ENCODE measurements around the gene KLHL6.

KLHL6 gene

GRCh38 chr3:183551930-183552329 is 3.6 kb downstream of the KLHL6 start:
- peak; percentile 55 for DNase-seq (ENCODE audit: low spot score)
- peaks cover 31% of the 10 kb centered on the region for H3K36me3 Mint-ChIP-seq (ENCODE audit: low read depth)
- peaks cover 59% of the 10 kb centered on the region for H3K4me1 Mint-ChIP-seq (ENCODE audit: low read depth)
- no peak overlapping the region for H3K27ac Mint-ChIP-seq
- no peaks in the 10 kb centered on the region for H3K9me3 Mint-ChIP-seq
- H3K4me3 Mint-ChIP-seq, result peak overlapping the region; percentile 83
- no peaks in the 10 kb centered on the region for H3K27me3 Mint-ChIP-seq (ENCODE audit: low read depth)

- Mint-ChIP-seq H3K27me3 (ENCODE audit: low read depth) (no peaks in the 10 kb centered on the region), H3K4me3 (no peak overlapping the region), H3K36me3 (ENCODE audit: low read depth) (peaks cover 35% of the 10 kb centered on the region), H3K27ac (no peak overlapping the region), H3K4me1 (ENCODE audit: low read depth) (peaks cover 39% of the 10 kb centered on the region), H3K9me3 (no peaks in the 10 kb centered on the region)
- no peak for DNase-seq (ENCODE audit: low spot score)
Measured at GRCh38 chr3:183548262-183548769, 7.2 kb downstream of the KLHL6 start.

DNA sequence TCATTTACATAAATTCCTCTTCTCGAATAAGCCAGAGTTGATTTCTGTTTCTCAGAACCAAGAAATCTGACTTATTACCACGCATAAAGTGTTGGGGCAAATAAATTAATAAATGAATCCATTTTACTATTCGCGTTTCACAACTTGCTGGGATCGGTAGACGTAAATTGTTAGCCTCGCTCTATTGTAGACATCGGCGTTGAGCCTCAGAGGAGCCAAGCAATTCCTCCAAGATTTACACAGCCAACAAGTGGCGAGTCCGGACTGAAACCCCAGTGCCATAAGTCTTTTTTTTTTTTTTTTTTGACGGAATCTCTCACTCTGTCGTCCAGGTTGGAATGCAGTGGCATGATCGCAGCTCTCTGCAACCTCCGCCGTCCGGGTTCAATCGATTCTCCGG is 8.9 kb downstream of the KLHL6 start:
- DNase-seq (ENCODE audit: low spot score), result no peak
- H3K27me3 Mint-ChIP-seq (ENCODE audit: low read depth), result no peaks in the 10 kb centered on the region
- H3K4me3 Mint-ChIP-seq, result no peak overlapping the region
- no peak overlapping the region for H3K27ac Mint-ChIP-seq
- H3K36me3 Mint-ChIP-seq (ENCODE audit: low read depth), result peaks cover 28% of the 10 kb centered on the region
- H3K9me3 Mint-ChIP-seq, result no peaks in the 10 kb centered on the region
- peaks cover 43% of the 10 kb centered on the region for H3K4me1 Mint-ChIP-seq (ENCODE audit: low read depth)

DNA sequence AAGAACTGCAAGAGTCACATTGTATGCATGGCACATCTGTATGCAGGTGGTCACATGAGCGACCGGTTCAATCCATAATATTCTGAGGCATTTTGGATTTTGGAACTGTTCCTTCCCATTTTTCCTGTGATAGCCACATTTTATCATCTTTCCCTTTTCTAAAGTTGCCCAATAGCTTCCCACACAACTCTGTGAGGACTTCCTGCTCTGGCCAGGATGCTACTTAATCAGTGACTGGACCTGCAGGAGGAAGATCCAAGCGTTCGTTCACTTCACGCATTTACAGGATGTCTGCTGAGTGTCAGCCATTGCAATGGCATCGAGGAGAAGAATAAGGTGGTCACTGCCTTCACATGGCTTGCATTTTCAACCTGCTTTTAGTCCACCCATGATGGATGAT is 9.8 kb downstream of the KLHL6 start:
- H3K27ac Mint-ChIP-seq, result no peak overlapping the region
- H3K4me3 Mint-ChIP-seq, result no peak overlapping the region
- H3K4me1 Mint-ChIP-seq (ENCODE audit: low read depth), result peaks cover 44% of the 10 kb centered on the region
- no peaks in the 10 kb centered on the region for H3K9me3 Mint-ChIP-seq
- DNase-seq (ENCODE audit: low spot score), result no peak
- H3K36me3 Mint-ChIP-seq (ENCODE audit: low read depth), result peaks cover 23% of the 10 kb centered on the region
- H3K27me3 Mint-ChIP-seq (ENCODE audit: low read depth), result no peaks in the 10 kb centered on the region

- Mint-ChIP-seq H3K27me3 (ENCODE audit: low read depth) (no peaks in the 10 kb centered on the region), H3K4me3 (peak overlapping the region; percentile 41), H3K36me3 (ENCODE audit: low read depth) (peaks cover 20% of the 10 kb centered on the region), H3K9me3 (no peaks in the 10 kb centered on the region), H3K4me1 (ENCODE audit: low read depth) (peaks cover 41% of the 10 kb centered on the region), H3K27ac (peak overlapping the region; percentile 47)
- no peak for DNase-seq (ENCODE audit: low spot score)
Measured at GRCh38 chr3:183542355-183542754, 13.2 kb downstream of the KLHL6 start.

GRCh38 chr3:183541738-183542137 is 13.8 kb downstream of the KLHL6 start:
- H3K4me3 Mint-ChIP-seq, result peak overlapping the region; percentile 41
- no peak for DNase-seq (ENCODE audit: low spot score)
- H3K9me3 Mint-ChIP-seq, result no peaks in the 10 kb centered on the region
- peaks cover 18% of the 10 kb centered on the region for H3K36me3 Mint-ChIP-seq (ENCODE audit: low read depth)
- peak overlapping the region; percentile 47 for H3K27ac Mint-ChIP-seq
- peaks cover 44% of the 10 kb centered on the region for H3K4me1 Mint-ChIP-seq (ENCODE audit: low read depth)
- no peaks in the 10 kb centered on the region for H3K27me3 Mint-ChIP-seq (ENCODE audit: low read depth)

DNA sequence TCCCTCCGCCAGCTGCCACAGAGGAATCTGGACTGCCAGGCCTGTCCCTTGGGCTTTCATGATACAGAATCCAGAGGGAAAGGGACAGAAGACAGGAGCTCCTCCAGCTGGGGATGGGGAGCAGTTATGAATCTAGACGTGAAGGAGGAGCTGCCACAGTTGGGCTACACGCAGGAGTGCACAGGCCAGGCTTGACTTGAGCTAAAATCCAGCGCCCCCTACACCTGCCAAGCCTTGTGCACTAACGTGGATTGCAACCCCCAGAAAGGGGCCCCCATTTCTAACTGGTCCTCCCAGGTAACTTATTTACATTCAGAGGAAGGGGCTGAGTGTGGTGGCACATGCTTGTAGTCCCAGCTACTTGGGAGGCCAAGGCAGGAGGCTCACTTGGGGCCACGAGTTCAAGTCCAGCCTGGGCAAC is 14.3 kb downstream of the KLHL6 start:
- Mint-ChIP-seq H3K27me3 (ENCODE audit: low read depth) (no peaks in the 10 kb centered on the region), H3K9me3 (no peaks in the 10 kb centered on the region), H3K4me1 (ENCODE audit: low read depth) (peaks cover 46% of the 10 kb centered on the region), H3K4me3 (peak overlapping the region; percentile 41), H3K27ac (peak overlapping the region; percentile 47), H3K36me3 (ENCODE audit: low read depth) (peaks cover 14% of the 10 kb centered on the region)
- DNase-seq (ENCODE audit: low spot score), result no peak

GRCh38 chr3:183540501-183541234 is 14.8 kb downstream of the KLHL6 start:
- H3K9me3 Mint-ChIP-seq, result no peaks in the 10 kb centered on the region
- peak overlapping the region; percentile 33 for H3K4me3 Mint-ChIP-seq
- DNase-seq (ENCODE audit: low spot score), result no peak
- peaks cover 13% of the 10 kb centered on the region for H3K36me3 Mint-ChIP-seq (ENCODE audit: low read depth)
- H3K27me3 Mint-ChIP-seq (ENCODE audit: low read depth), result no peaks in the 10 kb centered on the region
- H3K27ac Mint-ChIP-seq, result peak overlapping the region; percentile 38
- peaks cover 47% of the 10 kb centered on the region for H3K4me1 Mint-ChIP-seq (ENCODE audit: low read depth)

GRCh38 chr3:183539811-183540210 is 15.7 kb downstream of the KLHL6 start:
- no peak overlapping the region for H3K27ac Mint-ChIP-seq
- H3K4me1 Mint-ChIP-seq (ENCODE audit: low read depth), result peaks cover 47% of the 10 kb centered on the region
- no peaks in the 10 kb centered on the region for H3K9me3 Mint-ChIP-seq
- H3K4me3 Mint-ChIP-seq, result no peak overlapping the region
- DNase-seq (ENCODE audit: low spot score), result no peak
- no peaks in the 10 kb centered on the region for H3K27me3 Mint-ChIP-seq (ENCODE audit: low read depth)
- peaks cover 13% of the 10 kb centered on the region for H3K36me3 Mint-ChIP-seq (ENCODE audit: low read depth)

GRCh38 chr3:183538486-183538885 is 17.0 kb downstream of the KLHL6 start:
- Mint-ChIP-seq H3K27ac (peak overlapping the region; percentile 75), H3K4me3 (no peak overlapping the region)
- no peak for DNase-seq (ENCODE audit: low spot score)

DNA sequence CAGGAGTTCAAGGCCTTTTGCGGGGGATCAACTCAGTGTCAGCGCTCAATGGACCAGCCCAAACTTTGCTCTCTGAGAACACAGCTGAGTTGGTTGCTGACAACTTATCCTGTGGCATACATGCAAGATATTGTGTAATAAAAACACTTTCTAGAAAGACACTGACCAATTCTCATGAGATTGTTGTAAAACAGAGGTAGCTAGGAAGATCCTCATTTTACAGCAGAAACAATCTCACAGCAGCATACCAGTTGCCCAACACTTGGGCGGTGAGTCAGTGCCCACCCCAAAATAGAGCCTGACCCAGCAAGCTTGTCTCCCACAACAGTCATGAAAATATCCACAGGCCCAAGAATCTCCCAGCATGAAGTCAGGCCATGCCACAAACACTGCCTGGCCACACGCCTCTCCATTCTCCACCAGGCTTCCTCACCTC is 18.2 kb downstream of the KLHL6 start:
- H3K27ac Mint-ChIP-seq, result no peak overlapping the region
- H3K9me3 Mint-ChIP-seq, result no peaks in the 10 kb centered on the region
- H3K27me3 Mint-ChIP-seq (ENCODE audit: low read depth), result no peaks in the 10 kb centered on the region
- no peak overlapping the region for H3K4me3 Mint-ChIP-seq
- peaks cover 44% of the 10 kb centered on the region for H3K4me1 Mint-ChIP-seq (ENCODE audit: low read depth)
- H3K36me3 Mint-ChIP-seq (ENCODE audit: low read depth), result peaks cover 11% of the 10 kb centered on the region
- DNase-seq (ENCODE audit: low spot score), result no peak

More at GRCh38 chr3:183538486-183538885, 17.0 kb downstream of the KLHL6 start:
- peaks cover 10% of the 10 kb centered on the region for H3K36me3 Mint-ChIP-seq (ENCODE audit: low read depth)
- no peaks in the 10 kb centered on the region for H3K9me3 Mint-ChIP-seq
- peaks cover 43% of the 10 kb centered on the region for H3K4me1 Mint-ChIP-seq (ENCODE audit: low read depth)
- H3K27me3 Mint-ChIP-seq (ENCODE audit: low read depth), result no peaks in the 10 kb centered on the region

DNA sequence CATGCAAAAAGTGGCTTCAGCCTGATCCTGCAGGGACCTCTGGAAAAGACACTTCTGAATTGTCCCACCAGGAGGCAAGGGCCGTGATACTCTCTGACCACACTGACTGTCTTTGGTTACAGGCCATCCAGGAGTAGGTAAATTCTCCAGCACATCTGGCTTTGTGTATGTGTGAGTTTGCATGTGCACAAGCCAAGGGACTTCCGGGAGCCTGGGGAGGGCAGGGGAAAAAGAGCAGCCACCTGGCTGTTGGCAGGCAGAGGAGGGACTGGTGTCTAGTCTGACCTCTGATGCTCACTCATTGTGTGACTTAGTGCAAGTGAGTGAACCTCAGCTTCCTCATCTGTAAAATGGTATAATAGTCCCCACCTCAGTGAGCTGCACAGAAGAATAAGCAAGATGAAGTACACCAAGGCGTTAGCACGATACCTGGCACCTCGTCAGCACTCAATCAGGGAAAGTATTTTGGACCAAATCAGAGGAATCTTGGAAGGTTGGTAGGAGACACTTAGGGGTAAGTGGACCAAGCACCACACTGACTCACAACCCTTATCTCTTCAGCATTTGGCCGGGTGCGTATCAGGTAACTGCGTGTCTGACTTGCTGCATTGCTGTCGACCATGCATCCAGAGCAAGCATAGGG is 19.1 kb downstream of the KLHL6 start:
- Mint-ChIP-seq H3K9me3 (no peaks in the 10 kb centered on the region), H3K4me1 (ENCODE audit: low read depth) (peaks cover 34% of the 10 kb centered on the region), H3K4me3 (no peak overlapping the region), H3K27me3 (ENCODE audit: low read depth) (no peaks in the 10 kb centered on the region), H3K36me3 (ENCODE audit: low read depth) (peaks cover 13% of the 10 kb centered on the region), H3K27ac (no peak overlapping the region)
- DNase-seq (ENCODE audit: low spot score), result no peak

GRCh38 chr3:183534249-183534648 is 21.3 kb downstream of the KLHL6 start:
- Mint-ChIP-seq H3K4me3 (no peak overlapping the region), H3K9me3 (no peaks in the 10 kb centered on the region), H3K27me3 (ENCODE audit: low read depth) (no peaks in the 10 kb centered on the region), H3K27ac (no peak overlapping the region), H3K36me3 (ENCODE audit: low read depth) (peaks cover 20% of the 10 kb centered on the region), H3K4me1 (ENCODE audit: low read depth) (peaks cover 29% of the 10 kb centered on the region)
- no peak for DNase-seq (ENCODE audit: low spot score)

DNA sequence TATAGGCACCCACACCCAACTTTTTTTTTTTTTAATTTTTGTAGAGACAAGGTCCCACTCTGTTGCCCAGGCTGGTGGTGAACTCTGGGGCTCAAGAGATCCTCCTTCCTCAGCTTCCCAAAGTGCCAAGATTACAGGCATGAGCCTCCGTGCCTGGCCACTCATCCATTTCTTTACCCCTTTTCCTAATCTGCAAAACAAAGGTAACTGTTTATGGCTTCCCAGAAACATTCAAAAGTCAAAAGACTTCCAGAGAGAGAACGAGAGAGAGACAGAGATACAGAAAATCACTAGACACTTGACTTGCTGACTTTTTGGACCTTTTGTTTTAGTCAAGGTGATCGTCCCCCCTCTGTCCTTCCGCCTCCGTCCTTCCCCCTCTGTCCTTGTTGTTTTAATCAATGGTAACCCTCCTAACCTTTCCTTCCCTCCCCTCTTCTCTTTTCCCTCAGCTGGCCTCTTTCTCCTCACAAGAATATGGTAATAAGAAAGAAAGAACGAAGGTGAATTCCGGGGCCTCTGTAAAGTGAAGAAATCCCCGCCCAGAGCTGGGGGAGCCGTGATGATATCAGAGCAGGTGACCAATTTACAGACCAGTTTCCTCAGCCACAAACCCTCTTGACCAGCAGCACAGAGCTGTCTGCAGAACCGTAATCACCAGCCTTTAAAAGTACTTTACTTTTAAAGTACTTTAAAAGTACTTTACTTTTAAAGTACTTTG is 21.9 kb downstream of the KLHL6 start:
- Mint-ChIP-seq H3K27ac (peak overlapping the region; percentile 43), H3K4me3 (no peak overlapping the region), H3K36me3 (ENCODE audit: low read depth) (peaks cover 25% of the 10 kb centered on the region), H3K9me3 (no peaks in the 10 kb centered on the region), H3K4me1 (ENCODE audit: low read depth) (peaks cover 29% of the 10 kb centered on the region), H3K27me3 (ENCODE audit: low read depth) (no peaks in the 10 kb centered on the region)
- no peak for DNase-seq (ENCODE audit: low spot score)
